ENCODE data around the gene CCR5AS.

The CCR5AS gene

DNA sequence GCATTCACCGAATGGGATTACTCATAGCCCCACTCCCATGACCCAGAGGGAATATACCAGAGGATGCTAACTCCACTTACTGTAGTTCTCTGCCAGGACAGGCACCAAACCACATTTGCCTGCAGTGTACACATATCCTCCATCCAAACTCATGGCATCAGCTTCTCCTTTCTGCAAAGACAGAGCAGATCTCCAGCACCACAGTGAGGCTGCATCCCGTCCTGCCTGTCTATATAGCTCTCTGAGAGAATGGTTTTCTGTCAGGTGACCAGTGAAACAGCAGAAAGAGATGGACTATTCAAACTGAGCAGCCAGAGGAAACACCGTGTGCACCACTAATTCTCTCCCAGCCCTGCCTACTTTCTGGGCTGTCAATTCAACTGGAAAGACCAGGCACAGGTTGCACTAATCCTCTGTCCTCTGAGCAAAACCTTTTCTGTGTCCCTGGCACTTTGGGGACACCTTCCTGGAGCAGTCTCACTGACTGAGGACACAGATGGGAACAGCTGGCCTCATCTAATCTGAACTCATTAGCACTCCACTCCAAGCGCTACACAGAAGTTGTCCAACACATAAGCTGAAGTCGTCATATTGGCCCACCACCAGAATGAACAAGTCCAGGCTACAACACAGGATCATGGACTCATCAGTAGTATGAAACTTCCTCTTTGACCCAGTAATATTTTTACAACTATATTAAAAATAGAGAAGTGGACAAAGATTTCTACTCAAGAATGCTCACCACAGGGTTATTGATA lies 40.5 kb upstream of the CCR5AS start:
- H3K79me1 ChIP-seq (ENCODE audit: low read depth, low read length), result no peaks in the 10 kb centered on the region
- POLR2A ChIA-PET (ENCODE audit: partially characterized antibody), result no interaction called here
- no peak overlapping the region for H2BK15ac ChIP-seq (ENCODE audit: low read length)
- no peaks in the 10 kb centered on the region for H3K27me3 ChIP-seq (replicated peaks in 1 of 4; ENCODE audit: control insufficient read depth in 3 of 4, extremely low read depth in 1 of 4, insufficient read depth in 3 of 4, low read length in 3 of 4)
- H2BK20ac ChIP-seq (ENCODE audit: low read length), result no peak overlapping the region
- FAIRE-seq (no peak), DNase-seq (ENCODE audit: low read depth in 1 of 2, low spot score in 2 of 2) (no peak)
- no peak overlapping the region for H2AFZ ChIP-seq (ENCODE audit: low read length)
- TF ChIP-seq JUN (IDR thresholded peaks at IDR 0.05; ENCODE audit: low read depth, low read length) (no peak), RNF2 (IDR thresholded peaks at IDR 0.05; ENCODE audit: borderline replicate concordance, low read depth, low read length, missing control alignments, poor library complexity, severe bottlenecking) (no peak)
- H3K36me3 ChIP-seq (ENCODE audit: control insufficient read depth in 2 of 4, insufficient read depth in 4 of 4, low read length in 3 of 4), result no peaks in the 10 kb centered on the region
- H3K14ac ChIP-seq (ENCODE audit: insufficient read length), result no peak overlapping the region
- H3K4me1 ChIP-seq (replicated peaks in 1 of 4; ENCODE audit: control insufficient read depth in 3 of 4, insufficient read depth in 4 of 4, low read length in 3 of 4), result no peaks in the 10 kb centered on the region
- H3K9ac ChIP-seq (replicated peaks in 1 of 4; ENCODE audit: extremely low read depth in 1 of 4, low read depth in 3 of 4, low read length in 3 of 4), result no peak overlapping the region
- no peaks in the 10 kb centered on the region for H3K23me2 ChIP-seq (ENCODE audit: low read depth, low read length)
- no peaks in the 10 kb centered on the region for H3K9me3 ChIP-seq (ENCODE audit: insufficient read depth in 2 of 2, low read depth in 1 of 2, low read length in 1 of 2)
- H3K79me2 ChIP-seq (ENCODE audit: control insufficient read depth in 1 of 2, insufficient read depth in 2 of 2, low read length in 2 of 2), result no peaks in the 10 kb centered on the region
- H3K27ac ChIP-seq (ENCODE audit: low read depth, low read length), result no peak overlapping the region
- no peak overlapping the region for H2BK5ac ChIP-seq (ENCODE audit: low read depth, low read length)
- no peak overlapping the region for H2AK5ac ChIP-seq (ENCODE audit: low read depth, low read length)
- whole genome bisulfite sequencing, 2 experiments (ENCODE audit: extremely low coverage in 1 of 2, insufficient coverage in 1 of 2, insufficient read length in 1 of 2, insufficient replicate concordance in 2 of 2, low coverage in 1 of 2, low lambda C conversion rate in 2 of 2, missing lambda C conversion rate in 1 of 2), result 83% methylated on average over 5 of the region's 5 CpGs; no CpG with 5 or more reads in 1 of the 2 experiments
- no peaks in the 10 kb centered on the region for H4K20me1 ChIP-seq (replicated peaks in 1 of 2; ENCODE audit: control insufficient read depth in 1 of 2, insufficient read depth in 2 of 2, low read length in 2 of 2)
- CTCF ChIA-PET (ENCODE audit: partially characterized antibody), result interaction anchor here (0.6 to 5.0 kb wide), 5 partner anchors 8 to 240 kb away, joined by 3 to 27 read pairs (median 5); no protein-coding TSS in a partner anchor
- H3K18ac ChIP-seq (ENCODE audit: extremely low read depth, low read length), result no peak overlapping the region
- no peak overlapping the region for H4K91ac ChIP-seq (replicated peaks; ENCODE audit: insufficient read length, low read length)
- no peak overlapping the region for H4K8ac ChIP-seq (ENCODE audit: extremely low read depth, insufficient read depth, low read length)
- H2BK12ac ChIP-seq (ENCODE audit: low read depth, low read length), result no peak overlapping the region
- no peak overlapping the region for H3K23ac ChIP-seq (ENCODE audit: insufficient read length)
- no peak overlapping the region for H3K56ac ChIP-seq (replicated peaks; ENCODE audit: insufficient read length, low read depth, low read length)
- no peak overlapping the region for H2BK120ac ChIP-seq (replicated peaks; ENCODE audit: low read depth, low read length)
- H4K5ac ChIP-seq (ENCODE audit: insufficient read length, low read depth, low read length), result no peak overlapping the region
- H3K4me2 ChIP-seq (ENCODE audit: insufficient read depth in 1 of 2, low read depth in 2 of 2, low read length in 2 of 2), result no peak overlapping the region
- H3K4me3 ChIP-seq (ENCODE audit: extremely low read depth in 1 of 4, insufficient read depth in 2 of 4, low read depth in 3 of 4, low read length in 4 of 4), result no peak overlapping the region
- H3K4ac ChIP-seq (replicated peaks; ENCODE audit: insufficient read length, low read depth, low read length), result no peak overlapping the region
